OCI-LY3 (cell line): ENCODE data around the gene PRIM2.

Experiments
- CTCF ChIP-seq: fragments of 200-600, 300-600 bp; sonication (generic); IDR thresholded peaks from 2 replicates; pipeline ENCODE4 v1.5.1; 2014; ENCODE audit warnings: antibody characterized with exemption, low read length, low read depth
- EZH2phosphoT487 ChIP-seq: fragments of 200-600 bp; shearing (Covaris generic); IDR thresholded peaks from 2 replicates; pipeline ENCODE4 v1.6.1; 2018; ENCODE audit warnings: antibody characterized with exemption, mixed run types, low read depth

- TF ChIP-seq CTCF: no peak
- no peak for TF ChIP-seq EZH2phosphoT487
Measured at GRCh38 chr6:57297505-57297904, 19.9 kb upstream of the PRIM2 start.
